Measurements from ENCODE around the gene FREM2. TPM values are rescaled to one million over a fixed set of nuclear protein-coding genes. Genes with fewer than 3 reads are reported as not detected.

FREM2 gene
- total RNA-seq, 1 experiment from 2014 or later, result 0.05 TPM

- no peak for ATAC-seq
Measured at GRCh38 chr13:38707460-38707859, 20.6 kb downstream of the FREM2 start.

More at GRCh38 chr13:38707460-38707859, 20.6 kb downstream of the FREM2 start:
- no peak overlapping the region for H3K9ac ChIP-seq (ENCODE audit: low read length)
- H2AFZ ChIP-seq (ENCODE audit: low read depth, low read length, poor library complexity, severe bottlenecking), result no peak overlapping the region
- H3K9me3 ChIP-seq (ENCODE audit: control insufficient read depth in 1 of 2, insufficient read depth in 1 of 2, low read depth in 1 of 2, low read length in 2 of 2), result no peaks in the 10 kb centered on the region; a peak in 1 of 4 replicates
- H4K20me1 ChIP-seq (ENCODE audit: insufficient read depth), result no peaks in the 10 kb centered on the region
- no peak for DNase-seq (ENCODE audit: low read depth, low spot score)
- H3K4me2 ChIP-seq (ENCODE audit: low read length), result no peak overlapping the region
- no peaks in the 10 kb centered on the region for H3K79me2 ChIP-seq (ENCODE audit: insufficient read depth, low read length)
- no TSS peak for BruUV-seq (replicated peaks)
- ChIA-PET CTCF (no interaction called here), POLR2A (no interaction called here), RAD21 (ENCODE audit: low non-redundant PET in 1 of 2, low total read pairs in 2 of 2, uncharacterized antibody in 2 of 2, unreplicated experiment in 2 of 2) (no interaction called here)
- no peak overlapping the region for H3K27ac ChIP-seq (ENCODE audit: low read depth, low read length)
- TF ChIP-seq SIN3A (IDR thresholded peaks at IDR 0.05; ENCODE audit: low read depth) (no peak), EZH2phosphoT487 (IDR thresholded peaks at IDR 0.05; ENCODE audit: borderline replicate concordance) (no peak), SP1 (IDR thresholded peaks at IDR 0.05; ENCODE audit: low read depth) (no peak), EGR1 (IDR thresholded peaks at IDR 0.05; ENCODE audit: low read depth) (no peak), SRF (IDR thresholded peaks at IDR 0.05; ENCODE audit: low read depth) (no peak), YY1 (IDR thresholded peaks at IDR 0.05; ENCODE audit: extremely low read depth, insufficient replicate concordance, low read depth, low read length) (no peak), FOSL1 (IDR thresholded peaks at IDR 0.05; ENCODE audit: low read depth) (no peak), ELF1 (IDR thresholded peaks at IDR 0.05; ENCODE audit: borderline replicate concordance, low read depth) (no peak), CEBPB (IDR thresholded peaks at IDR 0.05; ENCODE audit: low read depth) (no peak), POLR2A (IDR thresholded peaks at IDR 0.05; ENCODE audit: borderline replicate concordance, extremely low read depth, insufficient read depth, insufficient read length) (no peak), RAD21 (IDR thresholded peaks at IDR 0.05; ENCODE audit: low read depth) (no peak), REST (IDR thresholded peaks at IDR 0.05; ENCODE audit: low read depth) (no peak), TCF7L2 (IDR thresholded peaks at IDR 0.05; ENCODE audit: borderline replicate concordance, extremely low read depth, insufficient read depth, insufficient read length) (no peak), CBX3 (IDR thresholded peaks at IDR 0.05; ENCODE audit: low read depth) (no peak), POLR2AphosphoS5 (IDR thresholded peaks at IDR 0.05; ENCODE audit: low read depth, low read length) (no peak)
- TF ChIP-seq, protein P1, sequence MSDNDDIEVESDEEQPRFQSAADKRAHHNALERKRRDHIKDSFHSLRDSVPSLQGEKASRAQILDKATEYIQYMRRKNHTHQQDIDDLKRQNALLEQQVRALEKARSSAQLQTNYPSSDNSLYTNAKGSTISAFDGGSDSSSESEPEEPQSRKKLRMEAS (IDR thresholded peaks at IDR 0.05), result no peak
- TF ChIP-seq, protein P2, sequence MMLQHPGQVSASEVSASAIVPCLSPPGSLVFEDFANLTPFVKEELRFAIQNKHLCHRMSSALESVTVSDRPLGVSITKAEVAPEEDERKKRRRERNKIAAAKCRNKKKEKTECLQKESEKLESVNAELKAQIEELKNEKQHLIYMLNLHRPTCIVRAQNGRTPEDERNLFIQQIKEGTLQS (IDR thresholded peaks at IDR 0.05), result no peak
- TF ChIP-seq, protein P3, sequence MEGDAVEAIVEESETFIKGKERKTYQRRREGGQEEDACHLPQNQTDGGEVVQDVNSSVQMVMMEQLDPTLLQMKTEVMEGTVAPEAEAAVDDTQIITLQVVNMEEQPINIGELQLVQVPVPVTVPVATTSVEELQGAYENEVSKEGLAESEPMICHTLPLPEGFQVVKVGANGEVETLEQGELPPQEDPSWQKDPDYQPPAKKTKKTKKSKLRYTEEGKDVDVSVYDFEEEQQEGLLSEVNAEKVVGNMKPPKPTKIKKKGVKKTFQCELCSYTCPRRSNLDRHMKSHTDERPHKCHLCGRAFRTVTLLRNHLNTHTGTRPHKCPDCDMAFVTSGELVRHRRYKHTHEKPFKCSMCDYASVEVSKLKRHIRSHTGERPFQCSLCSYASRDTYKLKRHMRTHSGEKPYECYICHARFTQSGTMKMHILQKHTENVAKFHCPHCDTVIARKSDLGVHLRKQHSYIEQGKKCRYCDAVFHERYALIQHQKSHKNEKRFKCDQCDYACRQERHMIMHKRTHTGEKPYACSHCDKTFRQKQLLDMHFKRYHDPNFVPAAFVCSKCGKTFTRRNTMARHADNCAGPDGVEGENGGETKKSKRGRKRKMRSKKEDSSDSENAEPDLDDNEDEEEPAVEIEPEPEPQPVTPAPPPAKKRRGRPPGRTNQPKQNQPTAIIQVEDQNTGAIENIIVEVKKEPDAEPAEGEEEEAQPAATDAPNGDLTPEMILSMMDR (IDR thresholded peaks at IDR 0.05 in 2 of 3, conservative IDR thresholded peaks at IDR 0.05 in 1 of 3; ENCODE audit: borderline replicate concordance in 1 of 3, insufficient read depth in 1 of 3, low read depth in 2 of 3, low read length in 2 of 3), result no peak
- no peaks in the 10 kb centered on the region; the same call in 1 of the 2 replicates for H3K27me3 ChIP-seq (ENCODE audit: insufficient read depth, low read length)
- no peak overlapping the region for H3K4me3 ChIP-seq (replicated peaks in 1 of 2; ENCODE audit: low read depth in 1 of 2, low read length in 2 of 2)
- no peaks in the 10 kb centered on the region; a peak in 1 of 4 replicates for H3K36me3 ChIP-seq (ENCODE audit: control insufficient read depth in 1 of 2, insufficient read depth in 2 of 2, low read length in 2 of 2)
- H3K4me1 ChIP-seq (ENCODE audit: control insufficient read depth in 1 of 2, insufficient read depth in 2 of 2, low read length in 2 of 2), result no peaks in the 10 kb centered on the region
- intact Hi-C loops (cut with micrococcal nuclease), result no loop called here
- no peaks in the 10 kb centered on the region for H3K9me2 ChIP-seq (ENCODE audit: insufficient read depth)

Measured in HCT116 (cell line).